ACHN (cell line): ENCODE measurements around the gene TMTC1.
A peak's percentile ranks its signal among the peaks of the same experiment; 100 is the strongest.
"Not testable (repeated sequence)": the region's sequence is repeated elsewhere in the genome, so short reads cannot be mapped to it uniquely, and the experiment has no call there.

Source experiments
- DNase-seq: peaks from one replicate; pipeline ENCODE4 v3.0.0-alpha.2; 2015
- in situ Hi-C: cut with HindIII; loops from 2 replicates; pipeline ENCODE4 v1.10.0; 2017; ENCODE audit warnings: low sequenced_read_pairs, low pct_ligation_motif_present, low pct_unique_long_range_greater_than_20kb

Gene TMTC1

DNA sequence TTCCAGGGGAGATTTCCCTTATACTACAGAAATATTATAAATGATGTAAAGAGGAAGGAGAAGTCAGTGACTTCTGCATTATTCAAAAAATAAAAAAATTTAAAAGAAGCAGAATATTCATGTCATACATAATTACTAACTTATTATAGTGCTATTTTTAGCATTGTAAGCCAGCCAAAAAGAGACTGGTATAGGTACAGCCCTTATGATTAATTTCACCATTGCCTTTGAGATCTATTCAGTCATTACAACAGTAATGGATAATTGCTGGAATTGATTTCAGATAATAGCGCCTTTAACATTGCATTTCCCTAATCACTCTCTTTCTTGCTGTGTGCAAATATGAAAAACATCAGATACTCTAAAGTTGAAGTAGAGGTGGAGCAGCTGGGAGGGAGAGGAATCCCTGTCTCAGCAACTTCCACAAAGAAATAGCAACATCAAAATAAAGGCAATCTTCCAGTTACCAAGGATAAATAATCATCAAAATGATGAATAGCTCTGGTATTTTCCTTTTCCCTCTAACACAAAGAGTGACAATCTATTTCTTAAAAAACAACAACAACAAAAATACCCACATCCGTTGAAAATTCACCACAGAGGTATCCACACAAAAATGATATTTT lies 214.5 kb downstream of the TMTC1 start:
- in situ Hi-C loops, result no loop called here
- no peak for DNase-seq

DNA sequence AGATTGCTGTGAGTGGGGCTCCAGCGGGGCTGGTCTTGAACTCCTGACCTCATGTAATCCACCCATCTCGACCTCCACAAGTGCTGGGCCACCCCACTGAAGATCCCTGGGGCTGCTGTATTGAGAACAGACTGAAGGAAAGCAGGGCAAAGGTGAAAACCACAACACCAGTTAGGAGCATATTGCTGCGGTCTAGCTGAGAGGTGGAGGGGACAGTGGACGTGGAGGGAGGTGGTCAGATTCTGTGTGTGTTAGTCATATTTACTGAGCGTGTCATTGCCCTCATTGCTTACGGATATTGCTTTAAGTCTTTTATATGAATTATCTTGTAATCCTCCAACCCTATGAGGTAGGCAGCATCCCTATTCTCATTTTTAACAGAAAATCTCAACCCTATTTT lies 217.3 kb downstream of the TMTC1 start:
- in situ Hi-C loops, result no loop called here
- no peak for DNase-seq

DNA sequence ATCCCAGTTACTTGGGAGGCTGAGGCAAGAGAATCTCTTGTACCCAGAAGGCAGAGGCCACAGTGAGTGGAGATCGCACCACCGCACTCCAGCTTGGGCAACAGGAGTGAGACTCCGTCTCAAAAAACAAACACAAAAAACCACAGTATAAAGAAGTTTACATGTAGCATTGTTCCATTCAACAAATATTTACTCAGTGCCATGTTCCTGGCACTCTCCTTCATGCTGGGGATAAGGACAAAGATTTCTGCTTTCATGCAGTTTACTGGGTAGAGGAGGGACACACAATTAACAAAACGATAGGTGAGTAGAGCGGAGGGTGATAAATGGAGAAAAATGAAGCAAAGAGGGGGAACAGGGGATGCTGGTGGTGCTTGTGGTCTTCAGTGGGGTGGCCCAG lies 218.0 kb downstream of the TMTC1 start:
- in situ Hi-C loops, result no loop called here
- no peak for DNase-seq

DNA sequence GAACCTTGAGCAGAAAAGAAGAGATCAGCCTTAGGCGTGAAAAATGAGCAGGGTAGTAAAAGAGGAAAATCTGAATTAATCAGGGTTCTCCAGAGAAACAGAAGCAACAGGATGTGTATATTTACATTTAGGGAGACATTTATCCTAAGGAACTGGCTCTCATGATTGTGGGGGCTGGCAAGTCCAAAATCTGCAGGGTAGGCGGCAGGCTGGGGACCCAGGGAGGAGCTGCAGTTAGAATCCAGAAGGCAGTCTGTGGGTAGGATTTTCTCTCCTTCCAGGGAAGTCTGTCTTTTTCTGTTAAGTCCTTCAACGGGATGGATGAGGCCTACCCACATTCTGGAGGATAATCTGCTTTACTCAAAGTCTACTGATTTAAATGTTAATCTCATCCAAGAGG lies 218.8 kb downstream of the TMTC1 start:
- DNase-seq, result no peak

DNA sequence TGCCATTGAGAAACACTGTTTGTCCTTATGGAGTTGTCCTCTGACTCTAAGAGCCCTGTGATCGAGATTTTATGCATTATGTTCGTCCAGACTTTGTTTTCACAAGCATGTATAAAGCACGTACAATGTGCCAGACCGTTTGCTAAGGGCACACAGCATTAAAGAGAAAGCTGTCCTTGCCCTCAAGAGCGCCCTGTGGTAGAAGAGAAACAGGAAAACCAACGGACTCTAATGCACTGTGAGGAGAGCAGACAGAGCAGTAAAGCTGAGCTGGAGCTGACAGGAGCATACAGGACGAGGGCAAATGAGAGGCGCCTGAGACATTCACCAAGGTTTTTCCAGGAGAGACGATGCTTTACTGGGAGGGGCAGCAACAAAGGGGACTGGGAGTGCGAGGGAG lies 220.1 kb downstream of the TMTC1 start:
- DNase-seq, result no peak
- in situ Hi-C loops, result no loop called here

More for the DNA sequence above, 218.8 kb downstream of the TMTC1 start:
- in situ Hi-C loops, result no loop called here

DNA sequence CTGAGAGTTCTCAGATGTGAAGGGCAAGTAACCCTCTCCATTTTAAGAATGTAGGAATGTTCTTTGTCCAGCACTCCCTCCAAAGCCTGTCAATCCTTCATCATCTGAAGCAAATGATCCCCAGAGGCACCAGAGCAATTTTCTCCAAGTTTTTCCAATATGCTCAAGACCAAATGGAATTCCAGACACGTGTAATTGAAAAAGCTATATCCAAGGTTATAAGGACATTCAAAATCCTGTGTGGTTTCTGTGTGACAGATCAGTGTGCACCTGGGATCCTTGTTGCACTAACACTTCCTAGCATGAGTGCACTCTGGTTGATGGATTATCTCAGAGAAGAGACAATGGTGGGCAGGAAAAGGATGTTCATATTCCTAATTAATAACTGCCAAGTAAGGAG lies 220.7 kb downstream of the TMTC1 start:
- in situ Hi-C loops, result no loop called here
- DNase-seq, result no peak

DNA sequence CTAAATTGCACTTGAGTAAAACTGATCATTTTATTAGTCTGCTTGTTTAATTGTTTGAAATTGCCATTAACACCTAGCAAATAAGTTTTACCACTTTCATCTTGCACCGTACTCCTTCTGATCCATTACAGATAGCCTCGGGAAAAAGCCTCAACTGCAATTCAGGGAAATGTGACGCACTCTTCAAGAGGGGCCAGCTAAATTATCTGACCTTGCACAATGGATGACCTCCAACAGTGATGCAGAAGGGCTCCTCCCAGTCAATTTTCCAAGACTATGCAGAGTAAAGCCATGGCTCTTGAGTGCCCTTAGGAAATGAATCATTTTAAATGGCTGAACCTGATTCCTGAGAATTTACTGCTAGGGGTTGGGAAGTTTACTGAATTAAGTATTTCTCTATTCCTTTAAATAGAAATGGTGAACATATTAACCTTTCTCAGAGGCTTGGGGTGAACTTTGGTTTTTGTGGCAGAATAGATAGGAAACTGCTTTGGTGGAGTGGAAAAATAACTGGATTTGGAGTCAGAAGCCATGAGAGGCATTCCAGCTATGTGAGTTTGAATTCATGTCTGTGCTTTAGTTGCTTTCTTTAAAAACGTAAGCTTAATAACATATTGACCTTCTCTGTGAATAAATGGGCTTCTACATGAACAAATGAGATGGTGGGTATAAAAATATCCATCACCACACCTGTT lies 221.5 kb downstream of the TMTC1 start:
- in situ Hi-C loops, result no loop called here
- no peak for DNase-seq

DNA sequence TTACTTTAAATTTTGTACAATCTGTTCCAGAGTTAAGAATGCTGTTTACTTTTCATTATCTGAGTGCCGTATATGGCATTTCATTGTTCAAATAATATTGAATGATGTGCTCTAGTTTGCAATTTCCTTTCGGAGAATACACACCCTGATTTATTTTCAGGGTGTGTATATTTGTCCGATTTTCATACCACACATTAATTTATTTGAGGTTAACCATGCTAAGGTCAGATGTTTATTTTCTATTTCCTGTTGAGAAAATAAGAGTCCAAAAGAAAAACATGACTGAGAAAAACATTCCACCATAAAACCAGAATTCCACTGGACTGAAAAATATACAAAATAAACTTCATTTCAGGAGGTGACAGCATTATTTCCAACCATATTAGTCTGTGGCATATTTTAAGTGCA lies 222.1 kb downstream of the TMTC1 start:
- no peak for DNase-seq
- in situ Hi-C loops, result no loop called here

DNA sequence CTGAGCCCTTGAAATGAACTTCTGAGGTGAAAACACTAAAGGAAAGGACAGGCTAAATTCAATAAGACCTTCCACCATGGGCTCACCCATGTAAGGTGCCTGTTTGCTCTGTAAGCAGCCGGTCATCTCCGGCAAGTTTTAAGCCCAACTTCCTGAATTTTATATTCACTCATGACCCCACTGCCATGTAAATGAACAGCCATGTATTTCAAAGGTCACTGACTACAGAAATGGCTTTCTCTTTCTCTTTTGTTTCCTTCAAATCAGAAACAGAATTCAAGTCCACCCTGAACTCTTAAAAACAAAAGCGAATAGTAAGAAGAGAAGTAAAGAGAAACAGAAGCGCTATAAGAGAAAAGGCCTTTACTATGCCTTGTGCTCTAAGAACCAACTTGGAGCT lies 224.5 kb downstream of the TMTC1 start:
- no peak for DNase-seq
- in situ Hi-C loops, result no loop called here

DNA sequence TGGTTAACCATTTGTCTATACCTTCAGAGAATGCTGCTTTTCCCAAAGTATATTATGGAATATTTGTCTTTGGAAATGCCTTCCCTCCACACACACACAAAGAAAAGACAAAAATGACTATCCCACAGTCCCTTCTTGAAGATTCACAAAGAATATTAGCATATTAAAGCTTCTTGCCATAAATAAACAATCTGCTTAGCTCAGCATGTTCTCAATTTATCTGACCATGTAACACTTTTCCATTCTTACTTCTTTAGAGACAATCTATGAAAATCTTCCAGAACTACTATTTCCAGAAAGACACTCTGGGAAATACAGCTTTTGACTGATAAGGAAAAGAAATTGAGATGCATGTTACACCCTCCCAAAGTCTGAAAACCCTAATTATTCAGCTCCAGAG lies 227.4 kb downstream of the TMTC1 start:
- in situ Hi-C loops, result no loop called here

DNA sequence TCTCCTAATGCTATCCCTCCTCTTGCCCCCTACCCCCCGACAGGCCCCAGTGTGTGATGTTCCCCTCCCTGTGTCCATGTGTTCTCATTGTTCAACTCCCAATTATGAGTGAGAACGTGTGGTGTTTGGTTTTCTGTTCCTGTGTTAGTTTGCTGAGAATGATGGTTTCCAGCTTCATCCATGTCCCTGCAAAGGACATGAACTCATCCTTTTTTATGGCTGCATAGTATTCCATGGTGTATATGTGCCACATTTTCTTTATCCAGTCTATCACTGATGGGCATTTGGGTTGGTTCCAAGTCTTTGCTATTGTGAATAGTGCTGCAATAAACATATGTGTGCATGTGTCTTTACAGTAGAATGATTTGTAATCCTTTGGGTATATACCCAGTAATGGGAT lies 228.3 kb downstream of the TMTC1 start:
- in situ Hi-C loops, DNase-seq: not testable (repeated sequence)

More for the DNA sequence above, 227.4 kb downstream of the TMTC1 start:
- no peak for DNase-seq

DNA sequence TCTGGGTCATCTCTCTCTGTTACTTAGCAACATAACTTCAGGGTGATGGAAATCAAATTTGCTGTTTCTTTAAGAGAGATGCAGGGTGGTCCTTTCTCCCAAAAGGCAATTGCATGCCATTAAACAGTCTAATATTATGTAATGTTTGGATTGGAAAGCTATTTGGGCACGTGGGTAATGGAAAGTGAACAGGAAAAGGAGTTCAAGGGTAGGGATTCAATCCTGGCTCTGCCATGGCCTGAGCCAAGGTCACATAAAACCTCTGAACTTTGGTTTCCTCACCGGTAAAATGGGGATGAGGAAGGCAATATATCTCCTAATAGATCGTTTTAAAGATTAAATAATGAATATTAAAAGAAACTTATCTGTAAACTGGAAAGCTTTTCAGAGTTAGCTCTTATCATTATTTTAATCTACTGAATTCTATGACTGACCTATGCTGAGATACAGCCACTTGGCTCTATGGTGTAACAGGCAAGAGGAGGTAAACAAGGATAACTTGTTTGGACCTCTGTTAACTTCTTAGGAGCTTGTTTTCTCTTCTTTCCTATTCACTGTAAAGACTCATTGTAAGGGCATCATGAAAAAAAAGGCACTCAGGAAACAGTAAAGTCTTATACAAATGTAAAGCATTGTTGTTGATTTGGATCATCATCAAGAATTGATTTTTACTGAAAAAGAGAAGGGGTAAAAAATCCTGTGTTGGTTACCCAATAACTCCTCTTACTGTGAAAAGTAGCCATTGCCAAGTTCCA lies 230.6 kb downstream of the TMTC1 start:
- no peak for DNase-seq
- in situ Hi-C loops, result no loop called here

DNA sequence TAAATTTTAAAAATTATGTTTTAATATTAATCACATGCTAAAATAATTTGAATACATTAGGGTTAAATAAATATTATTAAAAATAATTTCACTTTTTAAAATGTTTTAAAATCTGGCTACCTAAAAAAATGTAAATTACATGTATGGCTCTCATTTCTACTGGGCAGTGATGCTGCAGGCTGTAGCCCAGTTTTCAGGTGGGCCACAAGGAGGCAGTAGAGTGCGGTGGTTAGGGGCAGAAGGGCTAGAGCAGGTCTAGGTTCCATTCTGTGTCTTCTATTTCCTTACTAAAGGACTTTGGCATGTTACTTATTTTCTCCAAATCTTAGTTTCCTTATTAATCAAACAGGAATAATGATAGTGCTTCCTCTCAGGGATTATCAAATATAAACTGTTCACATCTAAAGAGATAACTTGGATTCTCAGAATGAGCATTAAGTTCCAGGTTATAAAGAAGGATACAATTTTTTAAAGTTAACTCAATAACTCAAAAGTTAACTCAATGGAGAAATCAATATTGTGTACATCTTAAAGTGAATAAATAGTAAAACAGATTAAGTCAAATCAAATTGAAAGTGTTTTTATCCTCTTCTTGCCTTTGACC lies 231.3 kb downstream of the TMTC1 start:
- in situ Hi-C loops, result no loop called here
- peak; percentile 59 for DNase-seq

DNA sequence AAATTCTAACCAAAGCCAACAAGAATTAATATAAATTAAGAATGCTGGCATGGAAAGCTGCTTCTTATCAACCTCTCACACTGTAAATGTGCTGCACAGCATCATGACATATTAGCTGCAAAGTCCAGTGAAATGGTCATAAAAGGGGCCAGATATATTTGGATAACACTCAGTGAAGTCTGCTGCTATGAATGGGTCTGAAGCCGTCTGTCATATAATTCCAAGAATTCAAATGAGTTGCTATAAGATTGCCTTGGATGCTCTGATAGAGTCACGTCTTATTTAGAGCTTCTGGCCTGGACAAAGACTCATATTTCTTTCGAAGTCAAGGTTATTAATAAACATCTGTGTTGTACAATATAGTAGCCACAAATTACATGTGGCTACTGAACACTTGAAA lies 231.9 kb downstream of the TMTC1 start:
- in situ Hi-C loops, result no loop called here
- DNase-seq, result no peak

DNA sequence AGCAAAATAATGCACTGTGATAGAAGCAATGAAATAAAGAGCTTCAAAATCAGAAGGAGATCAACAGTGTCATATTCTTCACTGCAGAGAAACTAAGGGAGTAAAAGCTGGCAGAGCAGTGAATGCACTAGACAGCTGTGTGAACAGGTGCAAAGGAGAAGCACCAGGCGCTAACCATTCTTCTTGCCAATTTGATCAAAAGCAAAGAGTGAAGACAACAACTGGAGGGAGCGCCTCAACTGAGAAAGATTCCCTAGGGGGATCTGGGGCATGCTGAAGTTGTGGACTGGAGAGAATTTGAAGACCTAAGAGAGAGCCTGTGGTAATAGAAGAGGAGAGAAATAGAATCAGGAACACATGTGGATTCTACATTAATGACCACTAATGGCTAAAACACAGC lies 235.9 kb downstream of the TMTC1 start:
- DNase-seq, result no peak
- in situ Hi-C loops, result no loop called here

DNA sequence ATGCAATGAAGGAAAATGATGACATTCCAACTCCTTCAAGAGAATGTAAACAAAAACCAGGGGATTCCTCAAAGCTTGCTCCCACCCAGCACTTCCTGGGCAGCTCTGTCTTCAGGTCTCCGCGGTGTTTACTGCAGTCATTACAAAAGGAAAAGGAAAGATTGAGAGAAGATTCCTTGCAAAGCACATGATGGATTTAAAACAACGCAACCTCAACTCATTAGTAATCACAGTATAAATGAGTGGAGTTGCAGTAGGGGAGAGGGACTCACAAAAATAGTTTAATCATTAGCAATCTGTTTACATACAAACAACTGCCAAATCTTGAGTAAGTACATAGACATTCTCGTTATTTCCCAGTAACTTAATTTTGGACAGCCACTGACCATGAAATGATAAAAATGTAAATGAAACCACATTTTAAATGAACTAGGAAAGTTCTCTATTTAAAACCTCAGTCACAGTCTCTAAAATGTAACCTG lies 236.6 kb downstream of the TMTC1 start:
- no peak for DNase-seq
- in situ Hi-C loops, result no loop called here

DNA sequence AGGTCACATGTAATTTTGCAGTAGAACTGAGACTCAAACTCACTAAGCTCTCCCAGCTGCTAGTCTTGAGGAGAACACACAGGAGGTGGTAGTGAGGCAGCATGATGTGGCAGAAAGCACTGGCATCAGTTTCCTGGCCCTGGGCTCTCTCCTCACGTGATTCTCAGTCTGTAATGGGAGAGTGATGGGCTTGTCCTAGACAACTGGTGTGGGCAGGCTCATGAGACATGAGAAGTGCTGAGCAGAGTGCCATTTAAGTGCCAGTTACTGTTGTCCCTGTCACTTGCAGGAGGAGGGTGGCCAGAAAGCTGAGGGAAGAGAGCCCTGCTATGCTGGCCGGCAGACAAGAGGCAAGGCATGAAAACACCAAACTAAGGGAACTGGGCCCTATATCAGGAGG lies 237.7 kb downstream of the TMTC1 start:
- no peak for DNase-seq
- in situ Hi-C loops, result no loop called here

DNA sequence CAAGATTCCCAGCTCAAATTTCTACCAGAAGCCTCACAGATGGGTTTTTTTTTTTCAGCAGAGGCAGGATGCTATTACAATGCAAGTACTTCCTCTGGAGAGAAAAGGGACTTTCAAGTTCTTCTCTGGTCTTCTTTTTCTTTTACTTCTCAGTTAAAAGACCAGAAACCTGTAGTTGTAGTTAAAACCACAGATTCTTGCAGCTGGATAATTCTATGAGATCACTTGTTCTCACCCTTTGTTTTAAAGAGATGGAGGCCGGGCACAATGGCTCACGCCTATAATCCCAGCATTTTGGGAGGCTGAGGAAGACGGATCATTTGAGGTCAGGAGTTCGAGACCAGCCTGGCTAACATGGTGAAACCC lies 238.7 kb downstream of the TMTC1 start:
- in situ Hi-C loops, result no loop called here
- DNase-seq, result no peak

DNA sequence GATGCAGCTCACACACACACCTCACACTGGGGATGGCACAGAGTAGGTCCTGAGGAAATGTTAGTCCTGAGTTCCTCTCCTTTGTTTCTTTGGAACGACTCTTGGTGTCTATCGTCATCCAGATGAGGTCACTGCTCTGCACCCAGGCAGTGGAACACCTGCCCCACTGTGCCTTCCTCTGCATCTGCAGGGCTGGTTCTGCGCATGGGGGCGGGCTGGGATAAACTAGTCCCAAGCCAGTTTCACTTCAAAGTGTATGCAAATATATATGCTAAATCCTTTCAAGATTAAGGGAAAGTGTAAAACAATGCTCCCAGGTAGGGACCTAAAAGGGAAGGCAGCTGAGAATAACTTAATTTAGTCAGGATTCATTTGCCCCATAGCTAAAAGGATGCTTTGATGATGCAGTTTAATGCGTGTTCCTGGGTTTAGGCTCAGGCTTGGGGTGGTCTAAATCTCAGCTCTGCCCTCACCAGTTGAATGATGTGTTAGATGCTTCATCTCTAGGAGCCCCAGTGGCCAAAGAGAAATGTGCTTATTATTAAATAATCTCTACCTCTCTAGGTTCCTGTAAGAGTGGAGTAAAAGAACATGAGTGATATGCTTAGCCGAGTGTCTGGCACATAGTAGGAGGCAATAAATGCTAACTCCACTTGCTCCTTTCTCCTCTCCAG lies 239.2 kb downstream of the TMTC1 start:
- DNase-seq, result no peak
- in situ Hi-C loops, result no loop called here
